ENCODE measurements around the gene FAM25G. TPM values are rescaled to one million over a fixed set of nuclear protein-coding genes. Genes with fewer than 3 reads are reported as not detected.

Gene FAM25G
- total and polyA plus RNA-seq, 2 of the 8 experiments (the other 6 are each of a cell fraction or from before 2014, with no cell fraction given), result not detected

DNA sequence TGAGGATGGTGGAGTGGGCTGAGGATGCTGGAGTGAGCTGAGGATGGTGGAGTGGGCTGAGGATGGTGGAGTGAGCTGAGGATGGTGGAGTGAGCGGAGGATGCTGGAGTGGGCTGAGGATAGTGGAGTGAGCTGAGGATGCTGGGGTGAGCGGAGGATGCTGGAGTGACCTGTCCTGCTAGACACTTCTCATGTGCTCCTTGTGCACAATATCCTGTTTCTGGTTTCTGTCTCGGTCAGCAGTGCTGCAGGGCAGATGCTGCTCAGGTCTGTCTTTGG, 36.8 kb downstream of the FAM25G start (continued):
- no peak for TF ChIP-seq TAF1 (IDR thresholded peaks at IDR 0.05; ENCODE audit: low read depth, low read length)
- TF ChIP-seq RFX5 (IDR thresholded peaks at IDR 0.05; ENCODE audit: borderline replicate concordance, low read depth, low read length), result no peak
- no peak for TF ChIP-seq SIRT6 (IDR thresholded peaks at IDR 0.05; ENCODE audit: low read length)
- TF ChIP-seq GABPA (IDR thresholded peaks at IDR 0.05; ENCODE audit: borderline replicate concordance, insufficient read depth, low read length), result no peak
- TF ChIP-seq CHD2 (IDR thresholded peaks at IDR 0.05; ENCODE audit: low read length), result no peak
